Panc1 (cell line): ENCODE results near the gene BST2.

Experiments used
- CTCF ChIP-seq: fragments of 450-650 bp; IDR thresholded peaks from 2 replicates; pipeline ENCODE4 v1.5.1; 2017; ENCODE audit warnings: mild to moderate bottlenecking
- POLR2AphosphoS5 ChIP-seq: IDR thresholded peaks from 2 replicates; pipeline ENCODE4 v1.6.1; 2012; ENCODE audit warnings: mild to moderate bottlenecking, low read depth, low read length, moderate library complexity
- SIN3A ChIP-seq: IDR thresholded peaks from 2 replicates; pipeline ENCODE4 v1.6.1; 2012; ENCODE audit warnings: low read depth, mild to moderate bottlenecking, low read length, moderate library complexity, borderline replicate concordance; ENCODE audit not compliant: insufficient read depth
- TCF7L2 ChIP-seq: IDR thresholded peaks from 2 replicates; pipeline ENCODE4 v1.6.1; 2011; ENCODE audit warnings: mild to moderate bottlenecking, low read depth, low read length, inconsistent platforms

DNA sequence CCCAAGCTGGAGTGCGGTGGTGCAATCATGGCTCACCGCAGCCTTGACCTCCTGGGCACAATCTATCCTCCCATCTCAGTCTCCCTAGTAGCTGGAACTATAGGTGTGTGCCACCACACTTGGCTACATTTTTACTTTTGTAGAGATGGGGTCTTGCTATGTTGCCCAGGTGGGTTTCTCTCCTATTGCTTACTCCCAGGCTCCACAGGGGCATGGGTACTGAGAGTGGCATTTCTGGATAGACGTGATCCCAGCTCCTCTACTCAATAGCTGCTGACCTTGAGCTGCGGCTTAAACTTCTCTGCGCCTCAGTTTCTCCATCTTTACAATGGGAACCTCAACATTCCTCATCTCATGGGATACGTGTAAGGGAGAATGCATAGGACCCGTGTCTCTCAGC lies 26.0 kb upstream of the BST2 start:
- no peak for TF ChIP-seq SIN3A
- TF ChIP-seq CTCF: no peak
- no peak for TF ChIP-seq TCF7L2
- no peak for TF ChIP-seq POLR2AphosphoS5
